Neuronal stem cell (in vitro differentiated cells): ENCODE results near the gene ASCC1.

Experiments used
- DNase-seq: peaks from one replicate; pipeline ENCODE4 v3.0.0-alpha.2; 2013; ENCODE audit warnings: low spot score
- H2AFZ ChIP-seq: one replicate; pipeline ENCODE4 v1.6.1; 2013; ENCODE audit warnings: mild to moderate bottlenecking, low read length, inconsistent platforms
- H2AK5ac ChIP-seq: 2 replicates; pipeline ENCODE4 v1.6.1; 2013; ENCODE audit warnings: low read depth, mild to moderate bottlenecking, inconsistent platforms, low read length, moderate library complexity, mixed read lengths
- H2BK120ac ChIP-seq: 2 replicates; pipeline ENCODE4 v1.6.1; 2013; ENCODE audit warnings: low read depth, mild to moderate bottlenecking, inconsistent platforms, low read length, moderate library complexity, mixed read lengths
- H2BK12ac ChIP-seq: one replicate; pipeline ENCODE4 v1.6.1; 2013; ENCODE audit warnings: low read length, inconsistent platforms
- H2BK15ac ChIP-seq: 2 replicates; pipeline ENCODE4 v1.6.1; 2013; ENCODE audit warnings: mild to moderate bottlenecking, low read length, inconsistent platforms, mixed read lengths
- H2BK5ac ChIP-seq: one replicate; pipeline ENCODE4 v1.6.1; 2013; ENCODE audit warnings: inconsistent platforms, mild to moderate bottlenecking, low read length, moderate library complexity
- H3K14ac ChIP-seq: one replicate; pipeline ENCODE4 v1.6.1; 2013; ENCODE audit warnings: low read length, inconsistent platforms
- H3K18ac ChIP-seq: 2 replicates; pipeline ENCODE4 v1.6.1; 2013; ENCODE audit warnings: low read length, inconsistent platforms
- H3K23ac ChIP-seq: 2 replicates; pipeline ENCODE4 v1.6.1; 2013; ENCODE audit warnings: low read depth, mild to moderate bottlenecking, mixed read lengths, low read length, inconsistent platforms; ENCODE audit not compliant: poor library complexity
- H3K27ac ChIP-seq: replicated peaks from 3 replicates; pipeline ENCODE4 v1.5.1; 2013; ENCODE audit warnings: low read length, inconsistent platforms
- H3K27me3 ChIP-seq, 3 experiments: 2 replicates each; pipeline ENCODE4 v1.6.1; 2013; ENCODE audit warnings: low read length in 3 of 3, mild to moderate bottlenecking in 2 of 3, inconsistent platforms in 1 of 3, low read depth in 1 of 3, mixed read lengths in 1 of 3, moderate library complexity in 1 of 3; ENCODE audit not compliant: control insufficient read depth in 3 of 3, insufficient read depth in 3 of 3
- H3K36me3 ChIP-seq, 2 donors: replicated peaks in 1 of 2; 2 replicates each; pipeline ENCODE4 v1.6.1; 2013; ENCODE audit warnings: low read length in 2 of 2; ENCODE audit not compliant: control insufficient read depth in 2 of 2, insufficient read depth in 2 of 2
- H3K4ac ChIP-seq: 2 replicates; pipeline ENCODE4 v1.6.1; 2013; ENCODE audit warnings: inconsistent platforms, mild to moderate bottlenecking, low read length, moderate library complexity
- H3K4me1 ChIP-seq, 2 donors: 1 replicate in 1 of 2; 2 replicates in 1 of 2; pipeline ENCODE4 v1.6.1; 2013; ENCODE audit warnings: low read length in 2 of 2, low read depth in 1 of 2; ENCODE audit not compliant: control insufficient read depth in 2 of 2, insufficient read depth in 1 of 2
- H3K4me2 ChIP-seq: one replicate; pipeline ENCODE4 v1.6.1; 2013; ENCODE audit warnings: mild to moderate bottlenecking, low read length, inconsistent platforms; ENCODE audit not compliant: insufficient read depth, poor library complexity, severe bottlenecking
- H3K4me3 ChIP-seq, 2 donors: 2 replicates each; pipeline ENCODE4 v1.5.1; 2013; ENCODE audit warnings: low read length in 2 of 2, mild to moderate bottlenecking in 2 of 2, inconsistent platforms in 1 of 2, moderate library complexity in 1 of 2
- H3K79me1 ChIP-seq: one replicate; pipeline ENCODE4 v1.6.1; 2013; ENCODE audit warnings: low read depth, mild to moderate bottlenecking, inconsistent platforms, low read length, moderate library complexity
- H3K9ac ChIP-seq: one replicate; pipeline ENCODE4 v1.6.1; 2013; ENCODE audit warnings: mild to moderate bottlenecking, low read depth, low read length, inconsistent platforms; ENCODE audit not compliant: poor library complexity
- H3K9me3 ChIP-seq, 2 donors: replicated peaks in 1 of 2; 2 replicates each; pipeline versions ENCODE3 to v1.6.1; 2013; ENCODE audit warnings: low read length in 2 of 2, mild to moderate bottlenecking in 2 of 2, inconsistent platforms in 1 of 2, low read depth in 1 of 2, mixed read lengths in 1 of 2, moderate library complexity in 1 of 2; ENCODE audit not compliant: control insufficient read depth in 2 of 2, insufficient read depth in 1 of 2
- H4K8ac ChIP-seq: one replicate; pipeline ENCODE4 v1.6.1; 2013; ENCODE audit warnings: low read depth, mild to moderate bottlenecking, inconsistent platforms, low read length, moderate library complexity
- H4K91ac ChIP-seq: one replicate; pipeline ENCODE4 v1.6.1; 2013; ENCODE audit warnings: low read length, low read depth, mild to moderate bottlenecking, inconsistent platforms; ENCODE audit not compliant: poor library complexity
- WGBS, 2 donors: extraction: QIAGEN DNeasy Blood & Tissue Kit; methylation state at CpG; one replicate each; pipeline ENCODE4 v1.1.7; 2013; ENCODE audit warnings: missing lambda C conversion rate in 2 of 2, mixed read lengths in 1 of 2; ENCODE audit not compliant: insufficient read length in 2 of 2, insufficient replicate concordance in 1 of 2; ENCODE audit errors: extremely low coverage in 2 of 2; 5-methylcytosine and 5-hydroxymethylcytosine counted together

The ASCC1 gene

DNA sequence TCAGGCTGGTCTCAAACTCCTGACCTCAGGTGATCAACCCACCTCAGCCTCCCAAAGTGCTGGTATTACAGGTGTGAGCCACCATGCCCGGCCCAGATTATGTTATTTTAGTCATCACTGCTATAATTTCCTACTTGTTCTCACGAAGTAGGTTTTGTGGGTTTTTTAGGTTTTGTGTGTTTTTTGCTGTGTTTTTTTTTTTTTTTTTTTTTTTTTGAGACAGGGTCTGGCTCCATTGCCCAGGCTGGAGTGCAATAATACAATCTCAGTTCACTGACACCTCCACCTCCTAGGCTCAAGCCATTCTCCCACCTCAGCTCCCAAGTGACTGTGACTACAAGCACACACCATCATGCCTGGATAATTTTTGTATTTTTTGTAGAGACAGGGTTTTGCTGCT lies 21.1 kb downstream of the ASCC1 start:
- H2BK15ac ChIP-seq, result no peak overlapping the region
- no peak overlapping the region for H2AK5ac ChIP-seq
- H3K9me3 ChIP-seq, result no peaks in the 10 kb centered on the region
- H3K79me1 ChIP-seq, result no peaks in the 10 kb centered on the region
- no peak overlapping the region for H3K18ac ChIP-seq
- no peak overlapping the region for H2BK120ac ChIP-seq
- H4K91ac ChIP-seq, result no peak overlapping the region
- H3K27ac ChIP-seq, result no peak overlapping the region
- H2AFZ ChIP-seq, result no peak overlapping the region
- no peak overlapping the region for H3K4ac ChIP-seq
- no peaks in the 10 kb centered on the region for H3K4me1 ChIP-seq
- no peak overlapping the region for H3K9ac ChIP-seq
- no CpG with 5 or more reads among the region's 2 CpGs for WGBS, 2 donors
- H3K4me3 ChIP-seq, result no peak overlapping the region
- H2BK12ac ChIP-seq, result no peak overlapping the region
- no peak overlapping the region for H3K23ac ChIP-seq
- no peak overlapping the region for H2BK5ac ChIP-seq
- no peak for DNase-seq
- peaks cover 0 to 46% of the 10 kb centered on the region in 2 donors for H3K36me3 ChIP-seq
- H3K14ac ChIP-seq, result no peak overlapping the region
- no peak overlapping the region for H3K4me2 ChIP-seq
- H3K27me3 ChIP-seq, result no peaks in the 10 kb centered on the region
- H4K8ac ChIP-seq, result no peak overlapping the region

DNA sequence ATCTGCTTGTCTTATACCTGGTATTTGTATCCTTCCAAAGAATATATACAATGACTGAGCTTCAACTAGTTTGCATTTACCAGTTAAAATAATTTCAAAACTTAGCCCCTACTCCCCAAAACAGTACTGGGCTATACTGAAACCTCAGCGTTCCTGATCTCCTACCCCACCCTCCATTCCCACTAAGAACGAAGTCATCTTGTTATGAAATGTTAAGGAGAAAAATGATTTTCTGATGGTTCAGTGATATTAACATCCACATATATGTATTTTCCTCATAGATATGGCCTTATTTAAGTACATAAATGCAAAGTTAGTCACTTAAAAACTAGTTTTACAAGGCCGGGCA lies 29.1 kb downstream of the ASCC1 start:
- Histone ChIP-seq H4K91ac (no peak overlapping the region), H3K9me3 (peaks cover 0 to 19% of the 10 kb centered on the region in 2 donors), H3K4me1 (no peaks in the 10 kb centered on the region), H2AFZ (no peak overlapping the region), H2AK5ac (no peak overlapping the region), H3K23ac (no peak overlapping the region), H2BK5ac (no peak overlapping the region), H3K36me3 (peaks cover 1 to 20% of the 10 kb centered on the region in 2 donors), H2BK15ac (no peak overlapping the region), H3K4me3 (no peak overlapping the region), H3K79me1 (no peaks in the 10 kb centered on the region), H2BK12ac (no peak overlapping the region), H3K9ac (no peak overlapping the region), H3K4ac (no peak overlapping the region), H3K27me3 (no peaks in the 10 kb centered on the region), H3K27ac (no peak overlapping the region), H3K18ac (no peak overlapping the region), H3K4me2 (no peak overlapping the region), H2BK120ac (no peak overlapping the region), H3K14ac (no peak overlapping the region), H4K8ac (no peak overlapping the region)
- no peak for DNase-seq
- no CpG with 5 or more reads among the region's 3 CpGs for WGBS, 2 donors

DNA sequence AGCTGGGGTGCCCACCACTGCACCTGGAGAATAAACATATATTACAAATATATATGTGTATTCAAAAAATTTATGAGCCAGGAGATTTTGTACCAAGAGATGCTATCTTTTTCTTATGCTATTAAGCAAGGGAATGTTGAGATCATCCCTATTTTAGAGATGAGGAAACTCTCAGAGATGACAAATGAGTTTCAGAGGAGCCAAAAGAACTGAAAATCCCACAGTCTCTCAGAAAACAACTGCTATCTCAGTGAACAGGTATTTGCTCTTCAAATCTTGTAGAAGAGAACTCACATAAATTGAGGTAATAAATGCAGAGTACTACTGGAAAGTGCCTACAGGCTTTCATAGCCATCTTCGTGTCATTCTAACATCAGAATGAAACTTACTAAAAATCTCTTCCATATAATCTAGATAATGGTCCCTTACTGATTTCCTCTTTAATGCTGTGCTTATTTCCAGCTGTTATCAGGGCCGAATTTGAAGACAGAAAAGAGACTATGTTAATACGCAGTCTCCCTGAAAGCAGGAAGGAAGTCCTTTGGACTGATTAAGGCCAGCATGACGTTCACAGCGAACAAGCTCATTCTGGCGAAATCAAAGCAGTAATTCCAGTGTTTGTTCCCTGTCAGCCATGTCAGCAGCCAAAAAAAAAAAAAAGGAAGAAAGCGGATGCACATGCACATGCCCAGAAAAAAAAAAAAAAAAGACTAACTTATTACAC lies 29.7 kb downstream of the ASCC1 start:
- Histone ChIP-seq H3K27ac (no peak overlapping the region), H4K91ac (no peak overlapping the region), H2BK15ac (no peak overlapping the region), H3K4ac (no peak overlapping the region), H3K4me3 (no peak overlapping the region), H3K9ac (no peak overlapping the region), H3K4me2 (no peak overlapping the region), H2AK5ac (no peak overlapping the region), H2BK120ac (no peak overlapping the region), H3K27me3 (no peaks in the 10 kb centered on the region), H2AFZ (no peak overlapping the region), H3K18ac (no peak overlapping the region), H3K79me1 (no peaks in the 10 kb centered on the region), H4K8ac (no peak overlapping the region), H3K4me1 (no peaks in the 10 kb centered on the region), H2BK5ac (no peak overlapping the region), H3K14ac (no peak overlapping the region), H3K9me3 (peaks cover 0 to 21% of the 10 kb centered on the region in 2 donors), H2BK12ac (no peak overlapping the region), H3K36me3 (peaks cover 1 to 22% of the 10 kb centered on the region in 2 donors), H3K23ac (no peak overlapping the region)
- WGBS, 2 donors, result no CpG with 5 or more reads among the region's 7 CpGs
- DNase-seq, result no peak

DNA sequence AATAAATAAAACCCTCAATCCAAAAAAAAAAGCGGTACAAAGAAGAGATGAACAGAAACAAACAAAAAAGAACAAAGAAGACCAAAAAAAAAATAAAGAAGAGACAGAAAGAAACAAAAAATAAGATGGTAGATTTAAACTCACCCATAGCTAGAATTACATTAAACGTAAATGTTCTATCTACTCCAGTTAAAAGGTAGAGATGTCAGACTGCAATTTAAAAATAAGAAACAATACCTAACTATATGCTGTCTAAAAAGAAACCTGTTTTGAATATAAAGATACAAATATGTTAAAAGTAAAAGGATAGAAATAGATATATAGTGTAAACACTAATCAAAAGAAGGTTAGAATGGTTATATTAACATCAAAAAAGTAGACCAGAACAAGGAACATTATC lies 31.9 kb downstream of the ASCC1 start:
- H2AFZ ChIP-seq, result no peak overlapping the region
- no peak overlapping the region for H3K27ac ChIP-seq
- no peak overlapping the region for H3K18ac ChIP-seq
- no peak overlapping the region for H3K4me2 ChIP-seq
- no peak overlapping the region for H4K8ac ChIP-seq
- H3K4ac ChIP-seq, result no peak overlapping the region
- no peaks in the 10 kb centered on the region for H3K79me1 ChIP-seq
- no peak overlapping the region for H3K14ac ChIP-seq
- H3K23ac ChIP-seq, result no peak overlapping the region
- WGBS, 2 donors, result no CpG with 5 or more reads among the region's 2 CpGs
- no peak overlapping the region for H2BK15ac ChIP-seq
- peaks cover 3 to 17% of the 10 kb centered on the region in 2 donors for H3K36me3 ChIP-seq
- no peaks in the 10 kb centered on the region for H3K4me1 ChIP-seq
- H4K91ac ChIP-seq, result no peak overlapping the region
- no peak overlapping the region for H3K4me3 ChIP-seq
- no peak for DNase-seq
- no peak overlapping the region for H2AK5ac ChIP-seq
- no peak overlapping the region for H2BK5ac ChIP-seq
- H3K9me3 ChIP-seq, result peaks cover 0 to 21% of the 10 kb centered on the region in 2 donors
- H3K9ac ChIP-seq, result no peak overlapping the region
- no peak overlapping the region for H2BK12ac ChIP-seq
- no peak overlapping the region for H2BK120ac ChIP-seq
- no peaks in the 10 kb centered on the region for H3K27me3 ChIP-seq
